ENCODE data around the gene MGAT5.

The MGAT5 gene

DNA sequence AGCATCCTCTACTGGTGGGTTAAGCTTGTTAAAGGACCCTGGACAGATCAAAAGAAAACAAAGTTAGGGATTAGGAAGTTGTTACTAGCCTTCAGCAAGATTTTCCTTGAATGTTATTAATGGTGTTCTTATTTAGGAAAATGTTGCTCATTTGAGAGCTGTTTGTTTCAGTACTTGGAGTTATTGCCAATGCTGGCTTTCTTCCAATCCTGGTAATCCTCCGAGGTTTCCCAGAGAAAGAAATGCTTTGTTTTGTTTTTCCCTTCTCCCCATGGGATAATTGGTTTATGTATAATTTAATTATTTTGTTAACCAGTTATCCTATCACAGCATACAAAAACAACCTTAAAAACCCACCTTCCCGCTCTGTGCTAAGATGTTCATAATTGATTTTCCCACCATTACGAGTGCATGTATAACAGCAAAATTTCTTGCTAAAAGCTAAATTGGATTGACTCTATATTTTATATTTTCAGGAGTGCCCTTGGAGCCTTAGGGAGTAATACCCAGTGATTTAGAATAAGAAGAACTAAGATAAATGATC is 79.8 kb downstream of the MGAT5 start:
- TF ChIP-seq, protein P1, sequence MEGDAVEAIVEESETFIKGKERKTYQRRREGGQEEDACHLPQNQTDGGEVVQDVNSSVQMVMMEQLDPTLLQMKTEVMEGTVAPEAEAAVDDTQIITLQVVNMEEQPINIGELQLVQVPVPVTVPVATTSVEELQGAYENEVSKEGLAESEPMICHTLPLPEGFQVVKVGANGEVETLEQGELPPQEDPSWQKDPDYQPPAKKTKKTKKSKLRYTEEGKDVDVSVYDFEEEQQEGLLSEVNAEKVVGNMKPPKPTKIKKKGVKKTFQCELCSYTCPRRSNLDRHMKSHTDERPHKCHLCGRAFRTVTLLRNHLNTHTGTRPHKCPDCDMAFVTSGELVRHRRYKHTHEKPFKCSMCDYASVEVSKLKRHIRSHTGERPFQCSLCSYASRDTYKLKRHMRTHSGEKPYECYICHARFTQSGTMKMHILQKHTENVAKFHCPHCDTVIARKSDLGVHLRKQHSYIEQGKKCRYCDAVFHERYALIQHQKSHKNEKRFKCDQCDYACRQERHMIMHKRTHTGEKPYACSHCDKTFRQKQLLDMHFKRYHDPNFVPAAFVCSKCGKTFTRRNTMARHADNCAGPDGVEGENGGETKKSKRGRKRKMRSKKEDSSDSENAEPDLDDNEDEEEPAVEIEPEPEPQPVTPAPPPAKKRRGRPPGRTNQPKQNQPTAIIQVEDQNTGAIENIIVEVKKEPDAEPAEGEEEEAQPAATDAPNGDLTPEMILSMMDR (IDR thresholded peaks at IDR 0.05), result no peak

DNA sequence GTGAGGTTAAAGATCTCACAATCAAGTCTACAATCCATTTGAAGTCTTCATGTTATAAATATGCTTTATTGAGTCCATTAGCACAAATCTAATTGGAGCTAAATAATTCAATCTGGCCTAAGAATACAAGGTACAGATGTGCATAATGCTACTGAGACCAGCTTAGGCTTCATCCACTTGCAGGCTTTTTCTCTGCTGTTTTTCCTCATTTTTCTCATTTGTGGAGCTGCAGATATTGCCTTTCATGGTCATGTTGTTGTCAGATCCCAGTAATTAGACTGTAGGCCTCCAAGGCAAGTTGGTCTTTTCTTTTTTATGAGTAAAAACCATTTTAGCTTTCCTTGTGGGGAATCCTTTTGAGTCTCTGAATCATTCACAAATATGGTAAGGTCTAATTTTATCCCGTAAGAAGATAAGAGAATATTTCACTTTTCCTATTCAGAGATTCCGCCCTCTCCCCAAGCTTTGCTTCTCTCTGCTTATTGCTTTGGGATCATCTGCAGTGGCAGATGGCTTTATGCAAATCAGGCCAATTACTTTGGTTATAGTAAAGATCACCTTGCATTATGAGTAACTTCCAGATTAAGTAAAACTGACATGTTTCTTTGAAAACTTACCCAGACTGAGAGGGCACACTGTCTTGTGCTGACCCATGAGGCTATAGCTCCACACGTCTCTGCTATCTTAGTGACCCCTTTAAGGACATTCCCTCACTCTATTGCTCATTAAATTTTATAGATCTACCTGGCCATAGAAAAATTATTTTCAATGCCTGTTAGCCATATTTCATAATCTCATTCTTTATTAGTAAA is 80.9 kb downstream of the MGAT5 start:
- TF ChIP-seq, protein P1 (IDR thresholded peaks at IDR 0.05), result no peak

DNA sequence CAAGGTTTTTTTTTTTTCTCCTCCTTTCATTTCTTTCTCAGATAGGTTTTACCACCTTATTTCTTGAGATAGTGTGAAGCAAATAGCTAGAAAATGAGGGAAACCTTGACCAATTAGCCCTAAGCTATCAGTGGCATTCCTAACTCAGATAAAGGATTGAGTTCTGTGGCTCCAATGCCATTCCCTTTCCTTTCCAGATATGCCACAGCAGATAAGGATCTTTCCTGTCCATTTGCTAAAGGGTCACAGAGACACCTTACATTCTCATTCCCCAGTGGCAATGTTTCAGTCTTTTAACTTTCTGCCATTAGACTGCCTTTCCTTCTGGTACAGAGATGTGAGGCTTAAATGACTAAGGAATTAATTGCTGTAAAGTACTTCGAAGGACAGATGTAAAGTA is 81.7 kb downstream of the MGAT5 start:
- TF ChIP-seq, protein P1 (IDR thresholded peaks at IDR 0.05), result no peak

DNA sequence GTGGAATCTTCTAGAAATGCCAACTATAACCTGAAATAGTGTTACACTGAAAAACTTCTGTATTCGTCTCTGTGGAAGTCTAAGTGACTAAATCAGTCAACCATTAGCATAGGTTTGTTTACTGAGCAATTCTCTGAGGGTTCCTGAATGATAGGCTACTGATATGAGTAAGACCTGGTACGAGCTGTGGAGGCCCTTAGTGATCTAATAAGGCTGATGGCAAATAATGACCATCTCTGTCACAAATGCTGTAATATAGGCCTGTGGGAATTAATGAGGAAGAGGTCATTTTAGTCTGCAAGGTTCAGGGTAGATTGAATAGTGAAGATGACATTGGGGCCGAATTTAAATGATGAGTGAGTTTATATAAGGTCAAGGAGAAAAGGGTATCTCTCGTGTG is 82.5 kb downstream of the MGAT5 start:
- TF ChIP-seq, protein P1 (IDR thresholded peaks at IDR 0.05), result no peak

DNA sequence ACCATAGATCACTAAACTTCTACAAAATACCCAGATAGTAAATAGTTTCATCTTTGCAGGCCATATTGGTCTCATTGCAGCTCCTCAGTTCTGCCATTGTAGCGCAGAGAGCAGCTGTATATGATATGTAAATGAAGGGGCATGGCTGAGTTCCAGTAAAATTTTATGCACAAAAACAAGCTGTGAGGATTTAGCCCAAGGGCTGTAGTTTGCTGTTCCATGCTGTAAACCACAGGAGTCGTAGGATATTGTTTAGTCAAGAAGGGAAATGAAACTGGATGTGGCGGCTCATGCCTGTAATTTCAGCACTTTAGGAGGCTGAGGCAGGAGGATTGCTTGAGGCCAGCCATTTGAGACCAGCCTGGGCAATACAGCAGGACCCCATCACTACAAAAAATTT is 83.0 kb downstream of the MGAT5 start:
- TF ChIP-seq, protein P1 (IDR thresholded peaks at IDR 0.05), result no peak

DNA sequence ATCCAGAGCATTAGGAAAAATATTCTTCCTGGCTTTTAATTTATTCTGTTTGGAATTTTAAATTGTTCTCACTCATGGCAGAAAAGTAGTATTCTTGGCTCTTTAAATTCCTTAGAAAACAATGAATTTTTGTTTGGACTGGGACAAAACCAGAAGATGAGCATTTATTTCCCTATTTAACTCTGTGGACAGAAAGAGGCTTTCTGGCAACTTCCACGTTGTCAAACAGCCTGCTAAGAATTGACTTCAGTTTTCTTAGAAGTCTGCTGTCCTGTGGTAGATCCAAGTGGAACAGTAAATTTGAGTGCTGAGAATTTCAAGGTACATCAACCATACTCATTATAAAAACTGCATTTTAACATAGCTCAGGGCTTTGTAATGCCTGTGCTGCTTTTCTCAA is 83.8 kb downstream of the MGAT5 start:
- TF ChIP-seq, protein P1 (IDR thresholded peaks at IDR 0.05), result no peak

DNA sequence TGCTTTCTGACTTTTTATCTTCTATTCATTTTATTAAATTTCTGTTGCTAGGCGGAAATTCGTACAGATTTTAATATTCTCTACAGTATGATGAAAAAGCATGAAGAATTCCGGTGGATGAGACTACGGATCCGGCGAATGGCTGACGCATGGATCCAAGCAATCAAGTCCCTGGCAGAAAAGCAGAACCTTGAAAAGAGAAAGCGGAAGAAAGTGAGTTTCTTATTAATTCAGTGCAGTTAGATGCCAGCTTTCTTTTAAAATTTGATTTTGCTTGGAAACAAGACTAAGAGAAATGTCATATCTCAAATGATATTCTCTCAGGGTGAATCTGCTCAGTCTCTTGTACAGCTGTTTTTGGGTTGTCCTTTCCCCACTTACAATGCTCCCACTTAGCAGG is 84.3 kb downstream of the MGAT5 start:
- TF ChIP-seq, protein P1 (IDR thresholded peaks at IDR 0.05), result no peak
